RWPE1 (cell line): ENCODE data around the gene NDUFV3.
"Not testable (repeated sequence)": the region's sequence is repeated elsewhere in the genome, so short reads cannot be mapped to it uniquely, and the experiment has no call there.

Experiments used
- CTCF ChIA-PET: fragments of 350-600 bp; sonication (Branson Sonifier 250); formaldehyde crosslinking; extraction: SDS; loops from one replicate; lab custom pipeline; 2021; lab: Yijun Ruan, JAX
- POLR2A ChIA-PET: fragments of 400-600 bp; formaldehyde crosslinking; extraction: SDS; loops from one replicate; lab custom pipeline; 2020; ENCODE audit warnings: antibody characterized with exemption; ENCODE audit not compliant: low non-redundant PET; lab: Yijun Ruan, JAX
- DNase-seq: peaks from one replicate; pipeline ENCODE4 v3.0.0; 2012; ENCODE audit warnings: low spot score
- H3K27ac ChIP-seq: fragments of 450-650 bp; 2 replicates; pipeline ENCODE4 v1.5.1; 2017
- TF ChIP-seq, protein P1 (sequence below): fragments of 450-650 bp; conservative IDR thresholded peaks from 2 replicates; pipeline ENCODE4 v1.5.1; 2017; ENCODE audit warnings: low read depth, mild to moderate bottlenecking

Gene NDUFV3

DNA sequence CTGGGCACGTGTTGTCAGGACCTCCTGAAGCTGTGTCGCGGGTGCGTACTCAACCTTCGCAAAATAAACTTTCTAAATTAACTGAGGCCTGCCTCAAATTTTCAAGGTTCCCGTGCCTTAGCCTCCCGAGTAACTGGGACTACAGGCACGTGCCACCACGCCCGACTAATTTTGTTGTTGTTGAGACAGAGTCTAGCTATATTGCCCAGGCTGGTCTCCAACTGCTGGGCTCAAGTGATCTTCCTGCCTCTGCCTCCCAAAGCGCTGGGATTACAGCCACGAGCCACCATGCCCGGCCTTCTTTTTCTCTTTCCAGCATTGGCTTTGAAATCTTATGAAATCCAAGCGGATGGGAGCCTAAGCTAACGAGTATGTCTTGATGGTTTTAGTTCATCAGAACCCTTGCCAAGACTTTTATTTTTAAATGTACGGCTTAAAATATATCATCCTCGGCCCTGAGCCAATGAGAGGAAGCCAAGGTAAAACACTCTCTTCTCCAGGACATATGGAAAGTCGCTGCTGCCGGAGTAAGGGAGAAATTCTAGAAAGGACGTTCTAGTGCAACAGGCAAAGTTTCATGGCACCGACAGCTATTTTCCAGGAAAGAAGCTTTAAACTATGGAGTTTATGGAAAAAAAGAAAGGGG is 45.0 kb downstream of the NDUFV3 start:
- TF ChIP-seq, protein P1, sequence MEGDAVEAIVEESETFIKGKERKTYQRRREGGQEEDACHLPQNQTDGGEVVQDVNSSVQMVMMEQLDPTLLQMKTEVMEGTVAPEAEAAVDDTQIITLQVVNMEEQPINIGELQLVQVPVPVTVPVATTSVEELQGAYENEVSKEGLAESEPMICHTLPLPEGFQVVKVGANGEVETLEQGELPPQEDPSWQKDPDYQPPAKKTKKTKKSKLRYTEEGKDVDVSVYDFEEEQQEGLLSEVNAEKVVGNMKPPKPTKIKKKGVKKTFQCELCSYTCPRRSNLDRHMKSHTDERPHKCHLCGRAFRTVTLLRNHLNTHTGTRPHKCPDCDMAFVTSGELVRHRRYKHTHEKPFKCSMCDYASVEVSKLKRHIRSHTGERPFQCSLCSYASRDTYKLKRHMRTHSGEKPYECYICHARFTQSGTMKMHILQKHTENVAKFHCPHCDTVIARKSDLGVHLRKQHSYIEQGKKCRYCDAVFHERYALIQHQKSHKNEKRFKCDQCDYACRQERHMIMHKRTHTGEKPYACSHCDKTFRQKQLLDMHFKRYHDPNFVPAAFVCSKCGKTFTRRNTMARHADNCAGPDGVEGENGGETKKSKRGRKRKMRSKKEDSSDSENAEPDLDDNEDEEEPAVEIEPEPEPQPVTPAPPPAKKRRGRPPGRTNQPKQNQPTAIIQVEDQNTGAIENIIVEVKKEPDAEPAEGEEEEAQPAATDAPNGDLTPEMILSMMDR: no peak
- CTCF ChIA-PET: no interaction called here
- POLR2A ChIA-PET: no interaction called here
- peak overlapping the region; percentile 17 for H3K27ac ChIP-seq
- DNase-seq: no peak

DNA sequence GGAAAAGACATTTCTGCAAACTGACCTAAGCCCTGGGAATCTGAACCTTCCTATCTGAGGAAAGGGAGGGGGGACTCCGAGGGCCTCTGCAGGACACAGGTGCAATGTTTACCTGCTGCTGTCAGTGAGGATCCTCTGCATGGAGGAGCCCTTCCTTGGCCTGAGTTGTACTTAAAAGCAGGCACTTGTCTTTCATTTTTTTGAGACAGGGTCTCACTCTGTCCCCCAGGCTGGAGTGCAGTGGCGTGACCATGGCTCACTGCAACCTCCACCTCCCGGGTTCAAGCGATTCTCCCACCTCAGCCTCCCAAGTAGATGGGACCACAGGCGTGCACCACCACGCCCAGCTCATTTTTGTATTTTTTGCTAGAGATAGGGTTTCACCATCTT is 45.5 kb downstream of the NDUFV3 start:
- DNase-seq, POLR2A ChIA-PET, CTCF ChIA-PET: not testable (repeated sequence)
- peak overlapping the region; percentile 92 for H3K27ac ChIP-seq

DNA sequence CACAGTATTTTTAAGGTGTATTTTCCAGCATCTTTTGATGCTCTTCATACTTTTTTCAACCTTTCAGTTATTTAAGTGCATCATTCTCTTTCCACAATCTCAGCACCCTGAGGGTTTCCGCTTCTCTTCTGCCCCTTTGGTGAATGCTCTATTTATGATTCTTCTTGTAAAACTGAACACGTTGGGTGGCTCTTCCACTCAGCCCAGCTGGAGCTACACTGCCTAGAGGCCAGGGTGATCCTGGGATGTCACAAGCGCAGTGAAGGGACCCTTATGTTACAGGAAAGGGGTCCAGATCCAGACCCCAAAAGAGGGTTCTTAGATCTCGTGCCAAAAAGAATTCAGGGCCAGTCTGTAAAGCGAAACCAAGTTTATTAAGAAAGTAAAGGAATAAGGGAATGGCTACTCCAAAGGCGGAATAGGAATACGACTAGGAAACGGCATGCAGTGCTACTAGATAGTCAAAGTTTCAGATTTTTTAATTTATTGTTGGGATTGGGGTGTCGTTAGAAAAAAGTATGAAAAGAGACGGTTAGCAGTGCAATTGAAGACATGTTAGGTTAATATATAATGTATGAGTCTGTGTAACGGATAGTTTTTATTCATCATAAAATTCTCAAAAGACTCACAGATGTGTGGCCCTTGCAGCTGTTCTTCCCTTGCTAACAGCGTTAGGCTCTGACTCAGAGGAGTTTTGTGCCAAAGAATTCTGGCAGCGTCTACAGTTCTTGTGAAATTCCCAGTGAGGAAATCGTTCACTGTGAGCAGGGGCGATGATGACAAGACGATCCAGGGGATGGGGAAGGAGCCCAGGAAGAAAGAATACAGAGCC is 46.7 kb downstream of the NDUFV3 start:
- peak; percentile 90 for DNase-seq
- TF ChIP-seq, protein P1: no peak
- H3K27ac ChIP-seq: peak overlapping the region; percentile 92
- ChIA-PET CTCF (no interaction called here), POLR2A (no interaction called here)

DNA sequence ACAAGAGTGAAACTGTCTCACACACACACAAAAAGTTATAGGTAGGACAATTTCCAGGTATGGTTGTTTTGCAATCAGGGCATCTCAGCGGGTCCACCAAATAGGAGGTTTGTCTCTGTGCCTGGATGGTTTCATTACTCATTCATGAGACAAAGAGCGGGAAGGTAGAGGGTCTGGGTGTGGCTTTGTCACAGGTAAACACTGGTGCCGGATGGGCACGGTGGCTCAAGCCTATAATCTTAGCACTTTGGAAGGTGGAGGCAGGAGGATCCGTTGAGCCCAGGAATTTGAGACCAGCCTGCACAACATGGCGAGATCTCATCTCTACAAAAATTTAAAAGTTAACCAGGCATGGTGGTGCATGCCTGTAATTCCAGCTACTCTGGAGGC is 48.6 kb downstream of the NDUFV3 start:
- peak overlapping the region; percentile 92 for H3K27ac ChIP-seq
- TF ChIP-seq, protein P1: no peak
- CTCF ChIA-PET: no interaction called here
- DNase-seq: no peak
- POLR2A ChIA-PET: no interaction called here

DNA sequence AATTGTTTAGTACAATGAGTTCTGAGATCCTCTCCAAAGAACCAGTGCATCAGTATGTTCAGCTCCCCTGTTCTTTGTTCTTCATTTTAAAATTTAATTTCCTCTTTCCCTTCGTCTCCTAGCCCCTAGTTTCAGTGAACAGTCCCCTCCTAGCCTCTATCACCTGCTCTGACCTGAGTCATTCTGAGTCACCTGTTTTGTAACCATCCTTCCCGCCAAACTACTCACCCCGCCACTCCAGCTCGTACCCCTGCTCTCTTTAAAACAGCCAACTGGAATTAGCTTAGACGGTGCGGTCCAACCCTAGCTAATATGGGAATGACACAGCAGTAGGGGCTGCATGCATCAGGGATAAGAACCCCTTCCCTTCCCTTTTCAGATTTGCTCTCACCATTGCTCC is 49.1 kb downstream of the NDUFV3 start:
- ChIA-PET POLR2A (no interaction called here), CTCF (no interaction called here)
- DNase-seq: no peak
- TF ChIP-seq, protein P1: no peak
- H3K27ac ChIP-seq: peak overlapping the region; percentile 92

DNA sequence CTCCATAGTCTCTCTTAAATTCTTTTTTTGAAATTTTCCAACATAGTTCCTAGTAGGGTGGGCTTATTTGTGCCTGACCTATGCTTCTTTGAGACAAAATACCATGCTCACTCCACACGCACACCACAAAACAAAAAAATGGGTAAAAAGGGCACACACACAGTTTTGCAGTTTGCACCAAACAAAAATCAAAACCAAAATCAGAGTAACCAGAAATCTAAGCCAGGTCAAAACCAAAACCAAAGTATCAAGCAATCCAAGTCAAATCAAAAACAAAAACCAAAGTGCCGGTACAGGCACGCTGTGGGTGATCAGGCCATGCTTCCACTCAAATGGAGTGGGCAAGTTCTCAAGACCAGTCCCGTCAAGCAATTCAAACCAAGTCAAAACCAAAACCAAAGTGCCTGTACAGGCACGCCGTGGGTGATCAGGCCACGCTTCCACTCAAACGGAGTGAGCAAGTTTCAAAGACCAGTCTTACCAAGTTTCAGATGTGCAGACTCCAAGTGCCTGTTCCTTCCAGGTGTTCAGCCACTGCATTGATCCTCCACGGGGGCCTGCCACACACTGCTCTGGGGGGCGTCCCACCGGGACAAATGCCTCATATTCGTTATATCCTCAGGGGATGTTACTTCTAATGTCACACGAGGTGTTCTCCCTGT is 56.1 kb downstream of the NDUFV3 start:
- peak overlapping the region; percentile 90 for H3K27ac ChIP-seq
- CTCF ChIA-PET, DNase-seq, POLR2A ChIA-PET: not testable (repeated sequence)

- CTCF ChIA-PET: not testable (repeated sequence)
Observed at GRCh38 chr21:42951193-42951592, 58.1 kb downstream of the NDUFV3 start.

More at GRCh38 chr21:42951193-42951592, 58.1 kb downstream of the NDUFV3 start:
- POLR2A ChIA-PET, H3K27ac ChIP-seq, DNase-seq: not testable (repeated sequence)
